IMR-90 (cell line): ENCODE measurements around the gene LIAS.

Source experiments
- BHLHE40 ChIP-seq: fragments of 150-350 bp; IDR thresholded peaks from 2 replicates; pipeline ENCODE4 v1.6.1; 2016; ENCODE audit warnings: mild to moderate bottlenecking, low read depth, low read length
- CEBPB ChIP-seq: IDR thresholded peaks from 2 replicates; pipeline ENCODE4 v1.6.1; 2012; ENCODE audit warnings: low read depth, low read length, improper control_type of control experiment
- CTCF ChIP-seq: conservative IDR thresholded peaks from 2 replicates; pipeline ENCODE4 v1.5.1; 2012; ENCODE audit warnings: mild to moderate bottlenecking, low read depth, low read length, improper control_type of control experiment
- FOS ChIP-seq: fragments of 150-350 bp; IDR thresholded peaks from 2 replicates; pipeline ENCODE4 v1.6.1; 2016; ENCODE audit warnings: low read depth, low read length
- MAFK ChIP-seq: IDR thresholded peaks from 2 replicates; pipeline ENCODE4 v1.6.1; 2012; ENCODE audit warnings: low read depth, low read length, improper control_type of control experiment
- MXI1 ChIP-seq: IDR thresholded peaks from 2 replicates; pipeline ENCODE4 v1.6.1; 2012; ENCODE audit warnings: low read depth, mild to moderate bottlenecking, low read length, moderate library complexity, borderline replicate concordance
- NFE2L2 ChIP-seq: fragments of 150-350 bp; IDR thresholded peaks from 2 replicates; pipeline ENCODE4 v1.6.1; 2016; ENCODE audit warnings: low read depth, mild to moderate bottlenecking, low read length
- POLR2A ChIP-seq: IDR thresholded peaks from 2 replicates; pipeline ENCODE4 v1.6.1; 2012; ENCODE audit warnings: mild to moderate bottlenecking, low read depth, low read length
- RAD21 ChIP-seq: IDR thresholded peaks from 2 replicates; pipeline ENCODE4 v1.6.1; 2012; ENCODE audit warnings: low read length, improper control_type of control experiment
- RCOR1 ChIP-seq: IDR thresholded peaks from 2 replicates; pipeline ENCODE4 v1.6.1; 2012; ENCODE audit warnings: mild to moderate bottlenecking, low read length, improper control_type of control experiment; ENCODE audit not compliant: insufficient replicate concordance
- SMC3 ChIP-seq: fragments of 150-350 bp; IDR thresholded peaks from 2 replicates; pipeline ENCODE4 v1.6.1; 2016; ENCODE audit warnings: low read depth, mild to moderate bottlenecking, antibody characterized with exemption, low read length, moderate library complexity
- USF2 ChIP-seq: fragments of 150-350 bp; IDR thresholded peaks from 2 replicates; pipeline ENCODE4 v1.6.1; 2017; ENCODE audit warnings: mild to moderate bottlenecking, antibody characterized with exemption, low read length, low read depth

- TF ChIP-seq CTCF, result no peak
- no peak for TF ChIP-seq CEBPB
- no peak for TF ChIP-seq POLR2A
- no peak for TF ChIP-seq FOS
- no peak for TF ChIP-seq RAD21
- no peak for TF ChIP-seq MAFK
- TF ChIP-seq USF2, result no peak
- TF ChIP-seq BHLHE40, result no peak
- no peak for TF ChIP-seq SMC3
- TF ChIP-seq RCOR1, result no peak
- TF ChIP-seq NFE2L2, result no peak
- TF ChIP-seq MXI1, result no peak
Measured at GRCh38 chr4:39426728-39427127, 32.1 kb upstream of the LIAS start.
